GM12874 (cell line): Measurements from ENCODE around the gene NRP2.

Experiments used
- TF ChIP-seq, protein P1 (sequence below): IDR thresholded peaks from 2 replicates; pipeline ENCODE4 v1.5.1; 2011; ENCODE audit warnings: low read depth, mild to moderate bottlenecking, control low read depth, low read length, moderate library complexity; ENCODE audit not compliant: insufficient read depth

Gene NRP2

GRCh38 chr2:205704127-205704741, 21.9 kb downstream of the NRP2 start:
- TF ChIP-seq, protein P1, sequence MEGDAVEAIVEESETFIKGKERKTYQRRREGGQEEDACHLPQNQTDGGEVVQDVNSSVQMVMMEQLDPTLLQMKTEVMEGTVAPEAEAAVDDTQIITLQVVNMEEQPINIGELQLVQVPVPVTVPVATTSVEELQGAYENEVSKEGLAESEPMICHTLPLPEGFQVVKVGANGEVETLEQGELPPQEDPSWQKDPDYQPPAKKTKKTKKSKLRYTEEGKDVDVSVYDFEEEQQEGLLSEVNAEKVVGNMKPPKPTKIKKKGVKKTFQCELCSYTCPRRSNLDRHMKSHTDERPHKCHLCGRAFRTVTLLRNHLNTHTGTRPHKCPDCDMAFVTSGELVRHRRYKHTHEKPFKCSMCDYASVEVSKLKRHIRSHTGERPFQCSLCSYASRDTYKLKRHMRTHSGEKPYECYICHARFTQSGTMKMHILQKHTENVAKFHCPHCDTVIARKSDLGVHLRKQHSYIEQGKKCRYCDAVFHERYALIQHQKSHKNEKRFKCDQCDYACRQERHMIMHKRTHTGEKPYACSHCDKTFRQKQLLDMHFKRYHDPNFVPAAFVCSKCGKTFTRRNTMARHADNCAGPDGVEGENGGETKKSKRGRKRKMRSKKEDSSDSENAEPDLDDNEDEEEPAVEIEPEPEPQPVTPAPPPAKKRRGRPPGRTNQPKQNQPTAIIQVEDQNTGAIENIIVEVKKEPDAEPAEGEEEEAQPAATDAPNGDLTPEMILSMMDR = no peak

GRCh38 chr2:205705511-205706349, 23.4 kb downstream of the NRP2 start:
- TF ChIP-seq, protein P1 = no peak

- TF ChIP-seq, protein P1 = no peak
These were observed 24.6 kb downstream of the NRP2 start for GRCh38 chr2:205706769-205707381.

- TF ChIP-seq, protein P1 = no peak
These were observed 25.9 kb downstream of the NRP2 start for GRCh38 chr2:205708231-205708631.

GRCh38 chr2:205709319-205709718, 27.0 kb downstream of the NRP2 start:
- TF ChIP-seq, protein P1 = no peak

- TF ChIP-seq, protein P1 = no peak
These were observed 30.2 kb downstream of the NRP2 start for GRCh38 chr2:205712508-205712907.

GRCh38 chr2:205713086-205713485, 30.8 kb downstream of the NRP2 start:
- TF ChIP-seq, protein P1 = no peak
